ENCODE data around the gene AGPAT3.

GRCh38 chr21:43948740-43949498 lies 83.9 kb downstream of the AGPAT3 start:
- TF ChIP-seq CTCF (IDR thresholded peaks at IDR 0.05; ENCODE audit: low read depth, low read length, poor library complexity, severe bottlenecking), result no peak
- no peak for TF ChIP-seq EZH2phosphoT487 (IDR thresholded peaks at IDR 0.05; ENCODE audit: borderline replicate concordance, low read length)
